HG03442 (cell line): ENCODE measurements around the gene MYO3B.
"Not testable (repeated sequence)": the region's sequence is repeated elsewhere in the genome, so short reads cannot be mapped to it uniquely, and the experiment has no call there.

Experiments used
- ATAC-seq: cut with Tn5 transposase; IDR thresholded peaks from one replicate; pipeline ENCODE4 v1.9.1; 2021; ENCODE audit warnings: mild to moderate bottlenecking, moderate library complexity; ENCODE audit not compliant: unreplicated experiment

The MYO3B gene

DNA sequence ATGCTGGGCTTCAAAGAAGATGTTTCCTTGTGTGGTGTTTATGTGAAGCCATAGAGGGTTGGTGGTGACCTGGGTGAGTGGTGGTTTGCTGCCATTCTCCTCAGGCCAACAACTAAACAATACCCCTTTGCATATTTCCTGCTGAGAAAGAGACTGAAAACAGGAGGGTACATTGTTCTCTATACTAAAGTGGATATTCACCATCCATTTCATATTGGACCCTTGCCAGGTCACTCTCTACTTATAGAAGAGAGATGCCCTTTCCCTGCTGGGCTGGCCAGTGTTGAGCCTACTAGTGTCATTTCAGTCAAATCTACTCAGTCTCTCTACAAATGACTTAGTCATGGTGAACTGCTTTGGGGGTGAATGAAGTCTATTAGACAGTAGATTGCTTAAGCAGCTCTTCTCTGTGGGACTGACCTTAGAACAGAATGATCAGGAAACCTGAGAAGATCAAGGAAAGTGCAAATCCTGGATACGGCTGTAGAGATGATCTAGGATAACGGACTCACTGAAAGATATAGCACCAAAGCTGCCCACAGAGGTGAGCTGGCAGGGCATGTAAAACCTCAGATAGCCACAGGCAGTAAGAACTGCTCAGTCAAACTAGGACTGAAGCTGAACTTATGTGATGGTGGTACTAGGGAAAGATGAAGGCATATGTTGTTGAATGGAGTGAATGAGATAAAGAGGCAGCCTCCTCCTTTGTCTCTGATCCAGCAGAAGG lies 154.9 kb downstream of the MYO3B start:
- no peak for ATAC-seq

DNA sequence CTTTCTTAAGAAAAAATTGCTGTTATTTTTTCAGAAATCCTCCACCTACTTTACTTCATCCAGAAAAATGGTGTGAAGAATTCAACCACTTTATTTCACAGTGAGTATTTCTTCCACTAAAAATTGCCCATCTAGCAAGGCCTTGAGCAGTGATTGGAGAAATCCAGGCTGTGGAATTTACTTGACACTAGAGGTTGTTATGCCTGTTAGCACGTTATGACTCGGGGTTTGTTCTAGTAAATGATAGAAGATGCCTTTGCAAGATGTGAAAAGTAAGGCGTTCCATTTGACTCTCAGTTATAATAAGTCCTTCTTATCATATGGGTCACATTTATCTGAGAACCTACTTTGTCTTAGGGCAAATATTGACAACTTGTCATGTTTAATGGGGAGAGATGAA lies 157.4 kb downstream of the MYO3B start:
- ATAC-seq = no peak

DNA sequence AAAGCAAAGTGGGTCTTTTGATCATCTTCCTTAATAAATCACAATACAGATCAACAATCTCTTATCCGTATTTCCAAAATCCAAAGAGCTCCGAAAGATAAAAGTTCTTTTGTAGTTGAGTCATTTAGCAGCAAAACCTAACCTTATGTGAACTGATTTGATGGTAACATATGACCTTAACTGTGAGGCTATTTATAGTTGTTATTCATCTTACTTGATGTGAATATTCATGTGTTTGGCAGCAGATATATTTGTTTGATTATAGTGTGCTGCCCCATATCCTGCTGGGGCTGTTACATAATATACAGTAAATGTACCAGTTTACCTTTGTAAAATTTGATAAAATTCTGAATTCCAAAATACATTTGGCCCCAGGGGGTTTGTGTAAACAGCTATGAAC lies 158.5 kb downstream of the MYO3B start:
- ATAC-seq = no peak

DNA sequence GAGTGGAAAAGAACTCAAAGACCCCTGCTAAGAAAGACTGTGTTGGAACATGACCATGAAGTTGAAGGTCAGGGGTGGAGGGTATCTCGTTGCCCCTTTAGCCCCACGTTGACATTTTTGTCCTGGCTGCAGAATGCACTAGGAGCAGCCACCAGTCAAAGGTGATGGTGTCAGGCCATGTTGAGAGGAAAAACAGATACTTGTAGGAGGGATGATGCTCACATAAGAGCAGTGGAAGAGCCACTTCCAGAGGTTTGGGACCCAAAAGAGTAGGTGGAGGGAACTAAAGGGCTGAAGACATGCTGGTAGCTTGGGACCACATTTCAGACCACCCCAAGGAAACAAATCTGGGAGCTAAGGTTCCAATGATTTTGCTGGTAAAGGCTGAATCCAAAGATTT lies 159.0 kb downstream of the MYO3B start:
- ATAC-seq = no peak

DNA sequence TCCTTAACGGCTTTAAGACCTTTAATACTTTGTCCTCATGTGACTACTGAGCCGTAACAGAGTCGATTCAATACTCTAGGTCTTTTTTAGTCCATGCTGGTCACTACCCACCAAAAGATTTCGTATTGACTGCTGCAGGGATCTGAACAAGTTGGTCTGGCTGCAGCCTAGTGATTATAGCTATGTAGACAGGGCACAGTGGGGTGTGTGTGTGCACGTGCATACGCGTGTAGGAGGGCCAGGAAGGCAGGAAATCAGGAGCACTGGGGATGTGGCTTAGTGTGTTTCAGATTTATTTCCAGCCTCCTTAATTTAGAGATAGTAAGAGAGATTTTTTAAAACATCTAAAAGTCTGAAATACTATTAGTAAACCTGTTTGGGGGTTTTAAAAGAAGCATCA lies 161.4 kb downstream of the MYO3B start:
- no peak for ATAC-seq

DNA sequence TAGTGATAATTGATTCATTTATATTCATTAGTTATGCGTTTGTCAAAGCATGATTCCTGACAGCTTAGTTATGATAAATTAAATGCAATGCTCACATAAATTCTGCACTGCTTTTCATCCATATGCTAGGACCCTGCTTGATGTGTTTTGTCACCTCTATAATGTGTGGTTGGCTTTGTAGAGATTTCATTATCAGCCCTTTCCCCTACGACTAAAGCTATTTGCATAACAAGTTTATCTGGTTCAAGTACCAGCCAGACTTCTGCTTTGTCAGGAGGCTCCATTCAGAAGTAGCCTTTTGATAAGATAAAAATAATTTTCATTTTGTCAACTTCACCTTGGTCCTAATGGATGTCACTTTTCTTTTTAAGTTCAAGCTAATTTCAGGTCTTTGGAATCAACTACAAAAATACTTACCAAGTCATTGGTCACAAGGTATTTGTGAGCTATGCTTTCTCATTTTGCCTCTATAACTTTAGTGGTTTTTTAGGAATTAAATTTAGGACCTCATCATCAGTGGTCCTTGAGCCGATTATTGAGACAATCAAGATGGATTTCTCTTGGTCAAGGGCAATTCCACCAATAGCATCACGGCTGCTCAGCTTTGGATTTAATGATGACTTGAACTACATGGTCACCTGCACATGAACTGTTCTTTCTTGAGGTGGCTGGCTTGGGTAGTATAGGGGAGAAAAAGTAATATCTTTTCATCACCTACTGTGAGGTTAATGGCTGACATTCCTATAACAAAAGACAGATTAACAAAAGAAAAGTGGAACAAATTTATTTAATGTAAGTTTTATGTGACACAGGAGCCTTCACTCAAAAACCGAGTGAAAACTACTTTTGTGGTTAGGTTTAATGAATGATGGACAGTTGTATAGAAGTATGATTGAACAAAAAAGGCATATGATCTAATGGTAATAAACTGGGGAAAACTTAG lies 162.1 kb downstream of the MYO3B start:
- no peak for ATAC-seq

DNA sequence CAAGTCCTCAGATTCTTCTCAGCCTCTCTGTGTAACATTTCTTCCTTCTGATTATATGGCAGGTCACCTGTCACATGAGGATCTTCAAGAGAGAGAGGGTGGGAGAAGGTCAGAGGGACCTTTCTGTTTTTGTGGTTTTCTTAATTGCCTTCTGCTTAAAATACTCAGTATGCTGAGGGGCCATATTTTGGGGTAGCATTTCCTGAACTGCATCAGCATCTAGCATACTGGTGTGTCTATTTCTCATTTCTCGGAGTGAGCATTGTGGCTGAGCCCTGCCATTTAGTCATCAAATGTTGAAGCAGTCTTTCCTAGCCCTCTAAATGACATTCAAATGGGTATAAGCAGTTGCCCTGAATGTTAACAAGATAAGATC lies 162.7 kb downstream of the MYO3B start:
- peak; percentile 50 for ATAC-seq

DNA sequence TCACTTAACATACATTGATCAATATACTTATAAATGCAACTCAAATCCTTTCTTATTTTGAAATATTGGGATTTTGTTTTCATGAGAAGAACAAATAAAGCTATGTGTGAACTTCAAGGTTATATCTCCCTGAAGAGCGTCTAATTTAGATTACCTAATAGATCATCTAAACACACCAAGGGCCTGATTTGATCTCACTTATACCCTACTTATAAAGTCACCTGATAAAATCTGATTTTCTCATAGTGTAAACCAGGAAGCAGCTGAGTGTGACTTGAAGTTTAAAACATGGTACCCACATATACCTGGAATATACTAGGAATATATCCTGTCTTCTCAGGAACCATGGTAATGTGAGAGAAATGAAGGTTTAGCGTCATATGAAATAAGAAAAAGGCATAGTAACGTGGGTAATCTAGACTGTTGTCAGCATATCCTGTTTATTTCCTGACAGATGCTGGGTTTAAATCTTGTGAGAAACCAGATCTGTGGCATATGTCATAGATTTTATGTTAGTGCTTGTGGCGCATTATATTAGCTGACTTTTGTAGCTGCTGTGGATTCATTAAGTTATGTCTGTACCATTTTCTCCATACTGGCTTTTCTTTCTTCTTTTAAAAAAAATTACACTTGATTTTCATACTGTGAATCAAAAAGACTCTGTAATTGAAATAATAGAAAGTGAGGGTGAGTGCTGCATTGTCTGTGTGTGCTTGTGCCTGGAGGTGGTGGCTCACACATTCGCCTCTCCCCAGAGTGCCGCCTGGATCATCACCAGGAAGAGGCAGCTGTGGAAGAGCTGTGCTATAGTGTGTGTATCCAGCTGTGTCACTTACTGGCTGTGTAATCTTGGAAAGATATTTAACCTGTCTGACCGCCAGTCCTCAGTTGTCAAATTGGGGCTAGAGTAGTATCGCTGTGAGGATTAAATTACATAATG lies 164.0 kb downstream of the MYO3B start:
- no peak for ATAC-seq

DNA sequence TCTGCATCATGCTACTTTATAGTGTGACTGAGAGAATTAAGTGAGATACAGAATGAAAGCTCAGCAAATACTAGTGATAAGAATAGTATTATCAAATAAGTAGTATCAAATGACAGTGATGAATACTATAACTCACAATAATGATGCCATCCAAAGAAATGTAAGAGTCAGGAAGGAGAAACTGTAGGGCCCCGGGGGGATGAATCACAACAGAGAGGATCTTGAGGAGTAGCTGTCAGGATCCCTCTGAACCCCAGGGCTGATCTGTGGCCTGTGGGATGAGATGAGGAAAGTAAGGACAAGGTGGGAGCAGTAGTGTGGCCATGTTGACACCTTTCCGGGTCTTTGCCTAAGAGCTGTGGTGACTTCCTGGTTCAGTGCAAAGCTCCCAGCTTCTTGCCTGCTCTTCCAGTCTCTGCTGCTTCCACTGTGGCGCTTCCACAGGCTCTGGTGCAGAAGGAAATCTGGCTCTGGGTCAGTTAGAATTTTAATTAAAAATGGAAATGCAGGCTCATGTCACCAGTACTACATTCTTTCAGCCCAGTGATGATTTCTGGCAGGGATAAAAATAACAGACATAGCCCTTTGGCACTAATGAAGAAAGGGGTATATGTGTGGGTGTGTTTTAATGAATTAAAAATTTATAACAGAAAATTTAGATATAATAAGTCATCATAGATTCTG lies 166.9 kb downstream of the MYO3B start:
- no peak for ATAC-seq

DNA sequence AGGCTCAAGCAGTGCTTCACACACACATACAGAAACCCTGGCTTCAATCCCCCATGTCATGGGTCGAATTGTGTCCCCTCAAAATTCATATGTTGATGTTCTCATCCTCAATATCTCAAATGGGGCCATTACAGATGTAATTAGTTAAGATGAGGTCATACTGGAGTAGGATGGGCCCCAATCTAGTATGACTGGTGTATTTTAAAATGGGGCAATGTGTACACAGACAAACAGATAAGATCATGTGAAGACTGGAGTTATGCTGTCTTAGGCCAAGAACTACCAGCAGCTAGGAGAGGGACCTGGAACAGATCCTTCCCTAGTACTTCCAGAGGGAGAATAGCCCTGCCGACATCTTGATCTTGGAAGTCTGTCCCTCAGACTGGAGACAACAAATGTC lies 167.7 kb downstream of the MYO3B start:
- no peak for ATAC-seq

DNA sequence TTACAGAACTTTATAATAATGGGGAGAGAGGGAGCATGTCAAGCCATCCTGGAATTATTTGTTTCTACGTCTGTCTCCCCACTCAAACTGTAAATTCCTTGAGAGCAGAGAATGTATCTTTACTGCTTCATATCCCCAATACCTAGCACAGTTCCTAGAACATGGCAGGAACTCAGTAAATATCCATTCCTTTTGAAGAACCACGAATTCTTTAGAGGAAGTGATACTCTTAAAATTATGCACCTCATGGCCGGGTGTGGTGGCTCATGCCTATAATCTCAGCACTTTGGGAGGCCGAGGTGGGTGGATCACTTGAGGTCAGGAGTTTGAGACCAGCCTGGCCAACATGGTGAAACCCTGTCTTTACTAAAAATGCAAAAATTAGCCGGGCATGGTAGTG lies 171.3 kb downstream of the MYO3B start:
- not testable (repeated sequence) for ATAC-seq

DNA sequence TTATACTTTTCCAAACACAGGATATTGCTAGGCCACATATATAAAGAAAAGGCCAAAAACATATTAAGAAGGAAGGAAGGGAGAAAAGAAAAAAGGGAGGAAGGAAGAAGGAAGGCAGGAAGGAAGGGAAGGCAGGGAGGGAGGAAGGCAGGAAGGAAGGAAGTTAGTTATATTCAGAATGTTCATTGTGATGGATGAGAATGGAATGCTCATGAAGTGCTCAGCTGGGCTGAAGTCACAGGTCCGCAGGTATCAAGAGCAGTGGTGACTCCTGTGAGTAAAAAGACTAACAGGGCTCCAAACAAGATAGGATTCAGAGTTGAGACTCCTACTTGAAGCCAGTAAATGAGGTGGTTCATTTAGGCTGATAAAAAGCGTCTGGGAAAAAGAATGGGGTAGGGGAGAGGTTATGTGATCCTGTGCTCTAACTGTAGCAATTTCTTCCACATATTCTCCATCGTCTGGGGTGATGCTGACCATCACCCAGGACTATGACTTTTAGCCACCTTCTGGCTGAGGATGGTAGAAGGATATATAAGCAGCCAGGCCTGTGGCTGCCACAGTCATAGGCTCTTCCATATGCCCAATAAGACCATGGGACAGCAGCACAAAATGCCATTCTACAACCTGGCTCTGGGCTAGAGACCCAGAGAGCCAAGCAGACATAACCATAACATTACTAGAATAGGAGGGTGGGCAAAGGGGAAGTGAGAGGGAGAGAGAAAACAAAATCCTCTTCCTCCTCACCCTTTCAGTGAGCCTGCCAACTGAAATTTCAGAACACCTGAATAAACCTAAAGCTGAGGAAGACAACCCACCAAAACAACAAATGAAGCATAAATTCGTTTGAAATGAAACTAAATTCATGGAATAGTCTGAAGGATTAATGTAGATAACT lies 173.2 kb downstream of the MYO3B start:
- ATAC-seq = no peak

DNA sequence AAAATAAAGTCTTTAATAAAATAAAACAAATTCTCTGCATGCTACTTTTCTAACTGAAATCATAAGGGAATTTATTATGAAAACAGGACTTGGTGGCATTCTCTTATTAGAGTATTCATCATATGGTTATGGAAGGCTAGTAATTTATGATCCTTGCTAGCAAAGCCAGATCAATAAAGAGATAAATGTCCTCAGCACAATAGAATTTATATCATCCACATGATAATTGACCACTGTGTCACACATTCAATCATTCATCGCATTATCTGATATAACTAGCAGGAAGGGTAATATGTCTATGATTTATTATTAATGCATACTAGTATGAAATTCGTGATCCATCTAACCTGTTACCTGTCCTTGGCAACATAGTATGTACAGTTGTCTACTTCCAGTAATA lies 175.8 kb downstream of the MYO3B start:
- no peak for ATAC-seq

DNA sequence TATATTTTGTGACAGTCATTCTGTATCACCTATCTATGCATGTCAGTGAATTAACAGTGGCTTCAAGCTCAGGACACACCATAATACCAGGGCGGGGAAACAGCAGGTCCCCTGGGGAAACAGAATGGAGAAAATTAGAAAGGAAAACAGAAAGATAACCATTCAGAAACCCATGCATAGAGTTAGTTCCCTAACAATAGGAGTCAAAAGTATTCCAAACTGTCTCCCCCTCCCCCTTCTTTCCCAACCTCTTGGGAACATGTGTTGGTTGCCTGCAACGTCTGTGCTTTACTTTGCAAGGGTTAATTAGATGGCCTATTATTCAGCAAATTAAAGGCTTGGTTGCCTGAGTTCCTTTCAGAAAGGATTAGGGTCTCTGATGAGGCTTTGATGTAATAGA lies 176.4 kb downstream of the MYO3B start:
- no peak for ATAC-seq

DNA sequence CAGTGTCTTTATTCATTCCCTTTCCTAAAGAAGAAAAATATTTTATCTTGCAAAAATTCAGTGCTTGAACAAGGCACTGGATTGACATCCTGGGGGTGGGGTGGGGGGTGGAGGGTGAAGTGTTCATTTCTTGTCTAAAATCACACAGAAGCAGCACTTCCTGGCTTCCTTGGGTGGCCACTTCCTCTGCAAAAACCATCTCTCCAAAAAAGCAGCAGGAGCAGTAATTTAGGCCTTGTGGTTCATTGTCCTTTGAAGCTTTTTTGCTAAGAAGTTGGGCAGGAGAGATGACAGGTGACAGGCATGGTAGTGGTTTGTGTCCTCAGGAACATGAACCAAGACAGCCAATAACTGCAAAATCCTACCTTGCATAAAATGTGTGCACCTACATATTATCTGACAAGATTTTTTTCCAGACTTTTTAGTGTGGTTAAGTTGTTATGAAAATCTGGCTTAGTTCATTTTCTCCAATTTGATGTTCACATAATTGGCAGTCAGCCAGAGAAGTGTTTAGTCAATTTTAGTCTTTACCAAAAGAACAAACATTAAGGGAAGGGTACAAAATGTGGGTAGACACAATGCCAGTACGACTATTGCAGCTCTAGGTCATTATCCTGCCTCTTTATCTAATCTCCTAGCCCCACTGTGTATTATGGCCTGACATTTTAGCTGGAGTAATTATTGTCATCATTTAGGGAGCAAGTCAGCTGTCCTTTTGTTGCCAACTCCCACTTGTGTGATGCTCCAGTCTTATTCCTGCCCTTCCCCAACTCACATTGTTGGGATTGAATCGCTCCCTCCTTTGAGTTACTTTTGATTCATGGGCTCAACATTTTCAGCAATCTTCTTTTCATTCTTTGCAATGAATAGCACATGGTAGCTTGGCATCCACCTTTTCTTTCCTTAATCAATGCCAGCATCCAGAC lies 177.2 kb downstream of the MYO3B start:
- ATAC-seq = no peak

DNA sequence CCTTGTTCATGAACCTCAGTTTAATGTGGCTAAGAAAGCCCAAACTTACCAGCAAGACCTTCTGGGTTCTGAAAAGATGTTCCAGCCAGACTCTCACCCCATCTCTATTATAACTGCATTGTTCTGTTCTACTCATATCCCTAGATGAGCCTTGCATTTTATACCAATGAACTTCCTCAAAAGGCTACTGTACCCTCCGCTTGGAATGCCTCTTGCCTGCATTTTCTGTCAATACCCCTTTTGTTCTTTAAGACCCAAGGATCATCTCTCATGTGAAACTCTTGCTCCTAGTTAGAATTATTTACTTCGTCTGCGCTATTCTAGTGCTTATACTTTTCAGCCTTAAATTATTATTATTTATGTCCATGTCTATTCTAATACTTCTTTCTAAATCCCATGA lies 181.5 kb downstream of the MYO3B start:
- ATAC-seq = no peak

DNA sequence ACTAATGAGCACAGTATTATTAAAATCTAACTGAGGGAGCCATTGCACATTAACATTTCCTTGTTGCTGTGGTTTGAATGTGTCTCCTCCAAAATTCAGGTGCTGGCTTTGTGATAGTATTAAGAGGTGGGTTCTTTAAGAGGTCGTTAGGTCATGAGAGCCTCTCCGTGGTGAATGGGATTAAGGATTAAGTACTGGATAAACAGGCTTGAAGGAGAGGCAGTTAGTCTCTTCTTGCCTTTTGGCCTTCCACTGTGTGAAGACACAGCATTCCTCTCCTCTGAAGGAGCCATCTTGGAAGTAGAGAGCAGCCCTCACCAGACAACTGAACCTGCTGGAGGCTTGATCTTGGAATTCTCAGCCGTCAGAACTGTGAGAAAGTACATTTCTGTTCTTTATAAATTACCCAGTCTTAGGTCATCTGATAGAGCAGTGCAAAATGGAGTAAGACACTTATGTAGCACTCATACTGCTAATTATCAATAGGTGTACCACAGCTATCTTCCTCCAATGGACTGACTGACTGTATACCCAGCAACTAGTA lies 182.7 kb downstream of the MYO3B start:
- ATAC-seq = no peak
